HFFc6 (cell line): ENCODE measurements around the gene ARHGEF39. TPM values are rescaled to one million over a fixed set of nuclear protein-coding genes. Genes with fewer than 3 reads are reported as not detected.

Experiments
- DNase-seq: peaks from one replicate; pipeline ENCODE4 v3.0.0-alpha.2; 2018
- H3K27ac Mint-ChIP-seq: 2 replicates; pipeline ENCODE4 v1.8.0; 2020; ENCODE audit warnings: mild to moderate bottlenecking, mixed read lengths
- H3K27me3 Mint-ChIP-seq: 2 replicates; pipeline ENCODE4 v1.8.0; 2021; ENCODE audit warnings: mild to moderate bottlenecking, moderate library complexity, mixed read lengths; ENCODE audit not compliant: insufficient read depth
- H3K36me3 Mint-ChIP-seq: 2 replicates; pipeline ENCODE4 v1.8.0; 2021; ENCODE audit warnings: low read depth, mixed read lengths
- H3K4me1 Mint-ChIP-seq: 2 replicates; pipeline ENCODE4 v1.8.0; 2020; ENCODE audit warnings: low read depth, mixed read lengths
- H3K4me3 Mint-ChIP-seq: 2 replicates; pipeline ENCODE4 v1.8.0; 2020; ENCODE audit warnings: mild to moderate bottlenecking, moderate library complexity, mixed read lengths
- H3K9me3 Mint-ChIP-seq: 2 replicates; pipeline ENCODE4 v1.8.0; 2020; ENCODE audit warnings: mild to moderate bottlenecking, mixed read lengths
- total RNA-seq, 6 experiments: library from RNA; stranded (reverse); fragmentation: NEBNext Ultra II Directional; extraction: Animal tissue kit (Norgen Biotek cat#: 25700); gene quantifications; 2 replicates in 1 of 6; 3 replicates in 5 of 6; pipeline ENCODE4 v1.2.3, GENCODE V29; 2021
- TF ChIP-seq, protein P1 (sequence below): fragments of 200-600 bp; sonication (generic); IDR thresholded peaks from 2 replicates; pipeline ENCODE4 v1.5.0; 2021; ENCODE audit warnings: antibody characterized with exemption, mild to moderate bottlenecking

The ARHGEF39 gene
- total RNA-seq, 6 experiments from 2014 or later, result 1.7 to 4.4 (median 2.6) TPM

DNA sequence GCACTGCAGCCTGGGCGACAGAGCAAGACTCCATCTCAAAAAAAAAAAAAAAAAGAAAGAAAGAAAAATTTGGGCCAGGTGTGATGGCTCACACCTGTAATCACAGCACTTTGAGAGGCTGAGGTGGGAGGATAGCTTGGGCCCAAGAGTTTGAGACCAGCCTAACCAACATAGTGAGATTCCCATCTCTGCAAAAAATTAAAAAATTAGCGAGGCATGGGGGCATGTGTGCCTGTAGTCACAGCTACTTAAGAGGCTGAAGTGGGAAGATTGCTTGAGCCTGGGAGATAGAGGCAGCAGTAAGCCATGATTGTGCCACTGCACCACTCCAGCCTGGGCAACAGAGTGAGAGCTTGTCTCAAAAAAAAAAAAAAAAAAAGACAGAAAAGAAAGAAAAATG, 11.4 kb downstream of the ARHGEF39 start:
- H3K27me3 Mint-ChIP-seq, result peaks cover 6% of the 10 kb centered on the region
- H3K4me1 Mint-ChIP-seq, result peaks cover 27% of the 10 kb centered on the region
- H3K27ac Mint-ChIP-seq, result no peak overlapping the region
- H3K9me3 Mint-ChIP-seq, result peaks cover 4% of the 10 kb centered on the region
- TF ChIP-seq, protein P1, sequence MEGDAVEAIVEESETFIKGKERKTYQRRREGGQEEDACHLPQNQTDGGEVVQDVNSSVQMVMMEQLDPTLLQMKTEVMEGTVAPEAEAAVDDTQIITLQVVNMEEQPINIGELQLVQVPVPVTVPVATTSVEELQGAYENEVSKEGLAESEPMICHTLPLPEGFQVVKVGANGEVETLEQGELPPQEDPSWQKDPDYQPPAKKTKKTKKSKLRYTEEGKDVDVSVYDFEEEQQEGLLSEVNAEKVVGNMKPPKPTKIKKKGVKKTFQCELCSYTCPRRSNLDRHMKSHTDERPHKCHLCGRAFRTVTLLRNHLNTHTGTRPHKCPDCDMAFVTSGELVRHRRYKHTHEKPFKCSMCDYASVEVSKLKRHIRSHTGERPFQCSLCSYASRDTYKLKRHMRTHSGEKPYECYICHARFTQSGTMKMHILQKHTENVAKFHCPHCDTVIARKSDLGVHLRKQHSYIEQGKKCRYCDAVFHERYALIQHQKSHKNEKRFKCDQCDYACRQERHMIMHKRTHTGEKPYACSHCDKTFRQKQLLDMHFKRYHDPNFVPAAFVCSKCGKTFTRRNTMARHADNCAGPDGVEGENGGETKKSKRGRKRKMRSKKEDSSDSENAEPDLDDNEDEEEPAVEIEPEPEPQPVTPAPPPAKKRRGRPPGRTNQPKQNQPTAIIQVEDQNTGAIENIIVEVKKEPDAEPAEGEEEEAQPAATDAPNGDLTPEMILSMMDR, result no peak
- H3K36me3 Mint-ChIP-seq, result no peaks in the 10 kb centered on the region
- no peak overlapping the region for H3K4me3 Mint-ChIP-seq
- no peak for DNase-seq

DNA sequence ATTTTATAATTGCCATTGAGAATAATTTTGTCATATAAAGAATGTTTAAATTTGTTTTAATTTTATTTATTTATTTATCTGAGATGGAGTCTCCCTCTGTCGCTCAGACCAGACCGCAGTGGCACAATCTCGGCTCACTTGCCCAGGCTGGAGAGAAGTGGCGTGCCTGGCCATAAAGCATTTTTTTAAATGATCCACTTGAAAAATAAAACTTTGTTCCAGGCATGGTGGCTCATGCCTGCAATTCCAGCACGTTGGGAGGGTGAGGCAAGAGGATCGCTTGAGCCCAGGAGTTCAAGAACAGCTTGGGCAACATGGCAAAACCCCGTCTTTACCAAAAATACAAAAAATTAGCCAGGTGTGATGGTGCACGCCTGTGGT, 12.2 kb downstream of the ARHGEF39 start:
- H3K27me3 Mint-ChIP-seq, result peaks cover 5% of the 10 kb centered on the region
- TF ChIP-seq, protein P1, result no peak
- DNase-seq, result no peak
- peaks cover 2% of the 10 kb centered on the region for H3K9me3 Mint-ChIP-seq
- peaks cover 25% of the 10 kb centered on the region for H3K4me1 Mint-ChIP-seq
- H3K36me3 Mint-ChIP-seq, result no peaks in the 10 kb centered on the region
- no peak overlapping the region for H3K4me3 Mint-ChIP-seq
- no peak overlapping the region for H3K27ac Mint-ChIP-seq

DNA sequence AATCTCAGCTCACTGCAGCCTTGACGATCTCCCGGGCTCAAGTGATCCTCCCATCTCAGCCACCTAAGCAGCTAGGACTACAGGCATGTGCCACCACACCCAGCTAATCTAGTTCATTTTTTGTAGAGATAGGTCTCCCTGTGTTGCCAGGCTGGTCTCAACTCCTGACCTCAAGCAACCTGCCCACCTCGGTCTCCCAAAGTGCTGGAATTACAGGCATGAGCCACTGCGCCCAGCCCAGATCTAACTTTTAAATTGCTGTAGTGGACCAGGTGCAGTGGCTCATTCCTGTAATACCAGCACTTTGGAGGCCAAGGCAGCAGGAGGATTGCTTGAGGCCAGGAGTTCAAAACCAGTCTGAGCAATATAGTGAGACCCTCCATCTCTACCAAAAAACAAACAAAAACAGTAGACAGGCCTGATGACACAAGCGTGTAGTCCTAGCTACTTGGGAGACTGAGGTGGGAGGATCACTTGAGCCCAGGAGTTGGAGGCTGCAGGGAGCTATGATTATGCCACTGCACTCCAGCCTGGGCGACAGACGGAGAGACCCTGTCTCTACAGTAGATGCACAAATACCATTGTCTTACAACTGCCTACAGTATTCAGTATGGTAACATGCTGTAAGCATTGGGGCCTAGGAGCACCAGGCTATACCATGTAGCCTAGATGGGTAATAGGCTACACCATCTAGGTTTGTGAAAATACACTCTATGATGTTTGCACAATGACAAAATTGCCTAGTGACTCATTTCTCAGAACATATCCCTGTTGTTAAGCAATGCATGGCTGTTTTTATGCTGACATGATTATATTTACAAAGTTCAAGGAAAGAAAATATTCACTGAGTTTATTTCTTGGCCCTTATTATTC, 12.8 kb downstream of the ARHGEF39 start:
- Mint-ChIP-seq H3K27ac (no peak overlapping the region), H3K4me1 (peaks cover 19% of the 10 kb centered on the region), H3K36me3 (no peaks in the 10 kb centered on the region), H3K4me3 (no peak overlapping the region), H3K9me3 (no peaks in the 10 kb centered on the region), H3K27me3 (peaks cover 1% of the 10 kb centered on the region)
- peak; percentile 67 for DNase-seq
- TF ChIP-seq, protein P1, result no peak

DNA sequence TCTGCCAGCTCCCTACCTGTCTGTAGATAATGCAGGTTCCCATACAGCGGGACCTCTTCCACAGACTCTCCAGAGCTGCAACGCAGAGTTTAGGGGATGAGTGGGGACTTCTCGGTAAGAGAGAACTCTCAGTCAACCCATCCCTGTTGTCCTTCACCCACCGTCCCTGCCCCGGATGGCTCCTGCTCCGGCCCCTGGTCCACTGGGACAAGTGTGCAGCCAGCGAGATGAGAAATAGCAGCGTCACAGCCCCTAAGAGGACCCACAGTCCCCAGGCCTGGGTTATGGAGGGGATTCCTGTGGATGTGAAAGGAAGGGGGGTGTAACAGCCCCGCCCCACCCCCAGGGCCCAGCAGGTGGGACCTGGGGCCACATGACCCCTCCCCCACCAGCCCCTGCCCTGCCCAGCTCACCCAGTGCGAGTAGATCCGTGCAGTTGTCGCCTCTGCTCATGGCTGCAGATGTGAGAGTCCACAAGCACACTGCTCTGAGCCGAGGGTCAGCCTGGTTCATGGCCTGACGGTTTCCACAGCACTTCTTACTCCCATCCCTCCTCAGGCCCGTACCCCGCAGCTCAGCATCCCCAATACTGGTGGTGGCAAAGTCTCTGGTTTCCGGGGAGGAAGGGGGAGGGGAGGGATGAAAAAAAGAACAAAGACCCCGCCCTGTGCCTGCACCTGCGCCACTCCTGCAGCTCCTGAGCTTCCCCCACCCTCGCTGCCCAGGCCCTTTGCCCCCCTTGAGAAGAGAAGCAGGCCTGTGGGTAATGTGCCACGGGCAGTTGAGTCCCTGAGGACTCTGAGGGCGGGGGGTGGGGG, 14.4 kb downstream of the ARHGEF39 start, which contains the start of gene SIT1:
Gene SIT1, minus strand, starts transcription at position 591 of the 818 bp plus-strand sequence. Its CDS starts 78 bp downstream, at position 513.
- TF ChIP-seq, protein P1, result no peak
- Mint-ChIP-seq H3K27me3 (peaks cover 5% of the 10 kb centered on the region), H3K4me1 (peaks cover 18% of the 10 kb centered on the region), H3K27ac (no peak within 1 kb of the TSS), H3K9me3 (no peaks in the 10 kb centered on the region), H3K36me3 (no peaks in the 10 kb centered on the region), H3K4me3 (no peak within 1 kb of the TSS)
- DNase-seq, result no peak

DNA sequence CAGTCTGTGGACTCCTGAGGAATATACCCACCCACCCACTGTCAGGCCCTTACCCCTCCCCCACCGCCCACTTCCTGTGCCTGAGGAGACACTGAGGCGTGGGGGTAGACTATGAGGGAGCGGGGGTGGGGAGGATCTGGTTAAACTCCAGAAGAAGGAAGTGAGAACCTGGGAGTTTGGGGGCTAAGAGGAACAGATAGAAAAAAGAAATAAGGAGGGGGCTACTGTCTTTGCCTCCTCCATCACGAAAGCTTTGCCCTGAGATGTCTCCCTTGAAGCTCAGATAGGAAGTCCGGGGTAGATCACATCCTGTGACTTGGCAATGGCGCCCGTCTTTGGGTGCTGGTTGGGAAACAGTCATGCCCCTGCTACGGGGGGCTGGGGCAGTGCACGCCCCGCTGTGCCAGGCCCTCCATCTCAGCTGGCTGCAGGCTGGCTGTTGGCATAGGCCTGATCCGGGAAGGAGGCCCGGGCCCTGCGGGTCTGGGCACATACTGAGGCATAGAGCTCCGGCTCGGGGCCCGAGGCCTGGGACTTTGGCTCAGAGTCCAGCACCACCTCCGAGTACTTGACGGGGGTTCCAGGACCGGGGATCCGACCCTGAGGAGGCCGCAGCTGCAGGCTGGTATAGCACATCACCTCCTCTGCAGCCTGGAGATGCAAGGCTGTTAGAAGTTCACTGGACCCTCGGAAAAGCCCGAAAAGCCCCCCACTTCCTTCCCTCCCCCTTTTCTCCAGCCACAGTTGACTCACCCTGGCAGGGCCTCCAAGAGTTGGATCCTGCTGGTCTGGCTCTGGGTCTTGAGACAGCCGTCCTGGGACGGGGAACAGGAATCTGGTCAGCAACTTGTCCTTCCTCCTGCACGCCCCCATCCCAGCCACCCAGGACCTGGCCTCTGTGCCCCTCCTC, 15.3 kb downstream of the ARHGEF39 start:
- Mint-ChIP-seq H3K4me3 (no peak overlapping the region), H3K9me3 (no peaks in the 10 kb centered on the region)

More for the DNA sequence above, 15.3 kb downstream of the ARHGEF39 start:
- no peaks in the 10 kb centered on the region for H3K36me3 Mint-ChIP-seq
- DNase-seq, result no peak
- H3K27me3 Mint-ChIP-seq, result peaks cover 5% of the 10 kb centered on the region
- no peak overlapping the region for H3K27ac Mint-ChIP-seq
- TF ChIP-seq, protein P1, result no peak
- H3K4me1 Mint-ChIP-seq, result peaks cover 22% of the 10 kb centered on the region
